NCI-H524 treated with DMSO at 0.1 percent for 48 hours (cell line): Measurements from ENCODE around the gene KIFAP3.
A peak's percentile ranks its signal among the peaks of the same experiment; 100 is the strongest.
"Not testable (repeated sequence)": the region's sequence is repeated elsewhere in the genome, so short reads cannot be mapped to it uniquely, and the experiment has no call there.

Experiments used
- DNase-seq: peaks from one replicate; lab custom pipeline; 2025; lab: John Stamatoyannopoulos, UW

The KIFAP3 gene

GRCh38 chr1:170063109-170063826 is 11.2 kb downstream of the KIFAP3 start:
- no peak for DNase-seq

DNA sequence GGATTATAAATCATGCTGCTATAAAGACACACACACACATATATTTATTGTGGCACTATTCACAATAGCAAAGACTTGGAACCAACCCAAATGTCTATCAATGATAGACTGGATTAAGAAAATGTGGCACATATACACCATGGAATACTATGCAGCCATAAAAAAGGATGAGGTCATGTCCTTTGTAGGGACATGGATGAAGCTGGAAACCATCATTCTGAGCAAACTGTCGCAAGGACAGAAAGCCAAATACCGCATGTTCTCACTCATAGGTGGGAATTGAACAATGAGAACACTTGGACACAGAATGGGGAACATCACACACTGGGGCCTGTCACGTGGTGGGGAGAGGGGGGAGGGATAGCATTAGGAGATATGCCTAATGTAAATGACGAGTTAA is 12.8 kb downstream of the KIFAP3 start:
- DNase-seq: not testable (repeated sequence)

DNA sequence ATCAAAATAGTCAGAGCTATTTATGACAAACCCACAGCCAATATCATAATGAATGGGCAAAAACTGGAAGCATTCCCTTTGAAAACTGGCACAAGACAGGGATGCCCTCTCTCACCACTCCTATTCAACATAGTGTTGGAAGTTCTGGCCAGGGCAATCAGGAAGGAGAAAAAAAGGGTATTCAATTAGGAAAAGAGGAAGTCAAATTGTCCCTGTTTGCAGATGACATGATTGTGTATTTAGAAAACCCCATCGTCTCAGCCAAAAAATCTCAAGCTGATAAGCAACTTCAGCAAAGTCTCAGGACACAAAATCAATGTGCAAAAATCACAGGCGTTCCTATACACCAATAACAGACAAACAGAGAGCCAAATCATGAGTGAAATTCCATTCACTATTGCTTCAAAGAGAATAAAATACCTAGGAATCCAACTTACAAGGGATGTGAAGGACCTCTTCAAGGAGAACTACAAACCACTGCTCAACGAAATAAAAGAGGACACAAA is 14.4 kb downstream of the KIFAP3 start:
- DNase-seq: not testable (repeated sequence)

- no peak for DNase-seq
Measured at GRCh38 chr1:170049176-170049800, 25.2 kb downstream of the KIFAP3 start.

GRCh38 chr1:170048515-170048914 is 26.0 kb downstream of the KIFAP3 start:
- no peak for DNase-seq

GRCh38 chr1:170044187-170044586 is 30.3 kb downstream of the KIFAP3 start:
- no peak for DNase-seq

DNA sequence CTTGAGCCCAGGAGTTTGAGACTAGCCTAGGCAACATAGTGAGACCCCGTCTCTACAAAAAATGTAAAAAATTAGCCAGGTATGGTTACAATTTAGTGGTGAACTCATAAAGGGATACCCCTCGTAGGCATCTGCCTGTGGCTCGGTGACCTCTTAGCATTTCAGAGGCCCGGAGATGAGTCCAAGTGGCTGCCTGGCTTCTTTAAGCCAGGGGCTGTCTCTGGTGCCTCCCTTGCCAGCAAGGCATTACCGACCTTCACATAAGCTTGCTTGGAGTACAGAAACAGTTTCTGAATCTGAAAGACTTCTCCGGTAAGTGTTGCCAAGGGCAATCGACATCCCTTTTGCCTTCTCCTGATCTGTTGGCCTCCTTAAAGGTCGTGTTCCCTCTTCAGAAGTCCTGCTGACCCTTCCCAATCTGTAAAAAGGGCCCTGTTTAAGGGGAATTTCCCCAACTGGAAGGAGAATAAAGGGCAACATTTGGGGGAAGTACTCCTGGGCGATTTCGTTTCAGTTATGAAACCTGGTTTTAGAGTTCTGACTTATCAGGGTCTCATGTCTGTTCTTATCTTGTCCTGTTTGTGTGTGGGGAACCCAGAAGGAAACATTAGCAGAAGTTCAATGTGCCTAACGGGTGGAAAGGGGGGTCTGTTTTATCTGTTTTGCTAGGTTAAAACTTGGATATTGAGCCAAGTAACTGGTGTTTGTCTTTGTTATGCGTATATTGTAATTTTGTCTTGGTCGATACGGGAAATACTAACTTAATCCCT is 32.9 kb downstream of the KIFAP3 start:
- DNase-seq: no peak

DNA sequence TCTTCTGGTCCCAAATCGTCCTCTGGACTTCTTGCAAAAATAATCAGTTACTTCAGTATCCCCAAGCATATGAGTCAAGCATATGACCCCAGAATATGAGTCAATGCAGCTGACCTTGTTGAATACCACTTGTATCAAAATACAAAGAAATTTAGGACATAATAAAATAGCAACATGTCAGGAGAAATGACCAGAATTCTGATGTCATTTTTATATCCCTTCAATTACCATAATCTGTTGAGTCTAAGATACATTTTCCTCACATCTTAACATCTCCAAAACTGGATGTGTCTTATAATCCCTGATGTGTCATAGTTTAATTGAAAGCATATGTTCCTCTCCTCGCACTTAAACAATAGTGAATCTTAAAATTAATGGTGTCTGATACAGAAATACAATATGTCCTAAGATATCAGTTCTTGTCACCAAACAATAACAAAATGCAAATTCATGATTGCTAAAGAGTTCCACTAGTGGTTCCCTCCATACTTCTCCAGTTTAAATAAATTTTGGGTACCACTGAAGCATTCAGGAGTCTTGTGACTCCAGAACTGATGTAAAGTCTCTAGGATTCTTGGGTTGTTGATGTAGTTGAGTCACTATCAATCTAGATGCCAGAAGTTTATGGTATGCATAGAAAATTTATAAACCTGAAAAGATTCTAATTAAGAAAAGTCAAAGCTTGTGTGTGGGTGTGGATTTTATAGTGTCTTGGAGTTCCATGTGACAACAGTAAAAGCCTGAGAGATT is 41.8 kb downstream of the KIFAP3 start:
- no peak for DNase-seq

DNA sequence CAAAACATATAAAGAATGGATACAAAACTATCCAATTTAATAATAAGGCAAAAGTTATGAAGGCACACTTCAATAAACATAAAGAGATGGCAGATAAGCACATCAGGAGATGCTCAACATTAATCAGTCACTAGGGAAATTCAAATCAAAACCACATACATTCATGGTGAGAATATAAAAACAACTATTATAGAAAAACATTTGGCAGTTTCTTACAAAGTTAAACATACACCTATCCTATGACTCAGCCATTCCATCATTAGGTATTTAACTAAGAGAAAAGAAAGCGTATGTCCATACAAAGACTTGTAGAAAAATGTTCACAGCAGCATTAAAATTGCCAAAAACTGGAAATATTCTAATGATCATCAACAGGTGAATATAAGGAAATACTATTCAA is 44.3 kb downstream of the KIFAP3 start:
- no peak for DNase-seq

- no peak for DNase-seq
Measured at GRCh38 chr1:170027760-170028159, 46.7 kb downstream of the KIFAP3 start.

DNA sequence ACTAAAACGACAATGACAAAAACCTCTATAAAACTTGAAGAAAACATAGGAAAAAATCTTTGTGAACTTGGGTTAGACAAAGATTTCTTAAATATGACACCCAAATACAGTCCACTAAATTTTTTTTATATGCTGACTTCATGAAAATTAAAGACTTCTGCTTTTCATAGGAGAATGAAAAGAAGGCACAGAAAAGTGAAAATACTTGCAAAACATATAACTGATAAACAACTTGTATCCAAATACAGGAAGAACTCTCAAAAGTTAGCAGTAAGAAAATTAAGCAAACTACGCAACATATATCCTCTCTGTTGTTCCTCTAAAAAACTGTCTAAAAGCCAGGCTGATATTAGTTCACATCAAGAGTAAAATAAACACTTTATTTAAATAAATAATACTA is 53.6 kb downstream of the KIFAP3 start:
- DNase-seq: no peak

DNA sequence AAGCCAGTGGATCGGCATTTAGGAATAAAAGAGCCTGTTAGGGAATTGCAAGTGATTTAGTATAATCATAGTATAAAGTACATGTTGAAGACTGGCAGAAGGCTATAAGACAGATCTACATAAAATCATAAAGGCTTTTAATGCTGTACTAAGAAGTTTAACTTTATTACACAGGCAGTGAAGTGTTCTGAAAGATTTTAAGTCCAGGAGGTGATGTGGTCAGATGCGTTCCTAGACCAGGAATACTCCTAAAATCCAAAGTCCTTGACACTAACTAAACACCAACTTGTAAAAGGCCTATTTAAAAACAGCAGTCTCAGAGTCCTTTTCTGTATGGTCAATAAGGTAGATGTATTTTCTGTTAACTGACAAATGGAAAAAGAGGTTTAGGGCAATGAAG is 57.0 kb downstream of the KIFAP3 start:
- no peak for DNase-seq

DNA sequence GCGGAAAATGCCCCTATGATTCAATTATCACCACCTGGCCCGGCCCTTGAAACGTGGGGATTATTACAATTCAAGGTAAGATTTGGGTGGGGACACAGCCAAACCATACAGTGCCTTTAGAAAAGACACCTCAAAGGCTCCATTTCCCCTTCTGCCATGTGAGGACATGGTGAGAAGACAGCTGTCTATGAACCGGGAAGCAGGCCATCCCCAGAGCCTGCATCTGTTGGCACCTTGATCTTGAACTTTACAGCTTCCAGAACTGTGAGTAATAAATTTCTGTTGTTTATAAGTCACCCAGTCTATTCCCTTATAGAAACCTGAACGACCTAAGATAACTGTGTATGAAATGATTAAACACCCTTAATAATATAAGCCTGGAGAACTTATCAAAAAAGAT is 61.6 kb downstream of the KIFAP3 start:
- no peak for DNase-seq

DNA sequence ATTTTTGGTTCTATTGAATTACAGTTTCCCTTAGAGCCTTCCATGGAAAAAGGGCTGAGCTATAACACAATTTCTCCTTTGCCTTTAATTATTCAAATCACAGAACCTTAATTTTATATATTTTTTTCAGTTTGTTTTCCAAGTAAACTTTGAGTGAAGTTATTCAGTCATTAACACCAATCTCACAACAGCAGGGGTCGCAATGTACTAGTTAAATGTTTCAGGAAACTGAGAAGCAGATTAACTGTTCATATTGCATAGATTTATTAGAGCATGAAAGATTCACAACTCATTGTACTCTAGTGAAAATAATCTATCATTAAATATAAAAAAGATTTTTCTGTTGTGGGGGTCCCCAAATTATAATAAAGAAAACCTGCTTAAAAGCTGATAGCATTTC is 64.1 kb downstream of the KIFAP3 start:
- DNase-seq: no peak

DNA sequence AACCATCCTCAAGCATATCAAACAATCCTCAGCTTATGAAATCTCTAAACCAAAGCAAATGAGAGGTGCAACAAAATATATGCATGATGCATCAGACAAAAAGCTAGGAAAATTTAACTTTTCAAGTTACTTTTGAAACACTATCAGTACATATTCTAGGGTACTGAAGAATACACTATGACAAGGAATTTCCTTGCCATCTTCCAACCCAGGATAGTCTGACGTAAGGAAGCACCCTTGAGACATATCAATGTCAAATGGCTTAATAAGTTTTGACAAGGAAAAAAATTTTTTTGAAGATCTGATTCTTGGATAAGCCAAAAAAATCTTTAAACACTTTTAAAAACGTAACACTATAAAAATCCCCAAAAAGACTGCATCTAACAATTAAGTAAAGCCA is 64.9 kb downstream of the KIFAP3 start:
- DNase-seq: no peak

DNA sequence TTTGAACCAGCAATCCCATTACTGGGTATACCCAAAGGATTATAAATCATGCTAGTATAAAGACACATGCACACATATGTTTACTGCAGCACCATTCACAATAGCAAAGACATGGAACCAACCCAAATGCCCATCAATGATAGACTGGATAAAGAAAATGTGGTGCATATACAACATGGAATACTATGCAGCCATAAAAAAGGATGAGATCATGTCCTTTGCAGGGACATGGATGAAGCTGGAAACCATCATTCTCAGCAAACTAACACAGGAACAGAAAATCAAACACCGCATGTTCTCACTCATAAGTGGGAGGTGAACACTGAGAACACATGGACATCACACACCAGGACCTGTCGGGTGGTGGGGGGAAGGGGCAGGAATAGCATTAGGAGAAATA is 65.8 kb downstream of the KIFAP3 start:
- DNase-seq: not testable (repeated sequence)

GRCh38 chr1:170003270-170003835 is 71.1 kb downstream of the KIFAP3 start:
- DNase-seq: not testable (repeated sequence)

- DNase-seq: no peak
Measured at GRCh38 chr1:170001266-170001665, 73.2 kb downstream of the KIFAP3 start.

GRCh38 chr1:169999761-170000160 is 74.7 kb downstream of the KIFAP3 start:
- no peak for DNase-seq

- DNase-seq: peak; percentile 39
Measured at GRCh38 chr1:169999331-169999741, 75.2 kb downstream of the KIFAP3 start.

DNA sequence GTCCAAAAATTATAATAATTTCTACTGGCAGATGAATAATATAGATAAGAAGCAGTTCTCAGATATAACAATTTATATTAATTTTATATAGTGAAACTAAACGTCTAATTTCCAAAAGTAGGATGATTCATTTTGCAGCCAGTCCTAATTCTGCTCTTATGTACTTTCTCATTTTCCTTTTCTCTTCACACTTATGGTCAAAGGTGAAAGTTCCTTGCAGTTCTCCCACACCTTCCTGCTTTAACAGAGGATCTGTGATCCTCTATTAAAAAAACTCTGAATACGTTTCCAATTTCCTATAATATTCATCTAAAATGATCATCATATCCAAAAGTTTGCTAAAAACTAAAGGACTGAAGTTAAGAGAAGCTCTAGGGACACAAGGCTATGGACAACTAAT is 78.5 kb downstream of the KIFAP3 start:
- no peak for DNase-seq

DNA sequence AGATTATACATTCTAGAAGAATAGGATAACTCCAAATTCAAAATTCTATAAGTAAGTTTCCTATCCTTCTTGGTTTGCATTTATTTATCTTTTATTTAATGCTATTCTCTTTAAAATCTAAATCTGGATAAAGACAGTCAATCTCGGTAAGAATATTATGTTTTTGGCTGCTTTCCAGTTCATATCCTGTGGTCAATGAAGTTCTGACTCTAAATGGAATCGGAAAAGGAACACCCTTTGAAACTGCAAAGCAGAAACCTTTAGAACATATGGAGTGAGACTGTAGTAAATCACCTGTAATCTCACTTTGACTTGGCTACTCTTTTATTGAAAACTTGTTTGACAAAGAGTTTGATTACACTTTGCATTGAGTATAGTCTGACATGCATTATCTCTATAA is 85.2 kb downstream of the KIFAP3 start:
- no peak for DNase-seq
